SW480 (cell line): ENCODE results near the gene PNPLA5.
"Not testable (repeated sequence)": the region's sequence is repeated elsewhere in the genome, so short reads cannot be mapped to it uniquely, and the experiment has no call there.

Source experiments
- DNase-seq: peaks from one replicate; pipeline ENCODE4 v3.0.0-alpha.2; 2016; ENCODE audit warnings: low spot score

PNPLA5 gene, protein sequence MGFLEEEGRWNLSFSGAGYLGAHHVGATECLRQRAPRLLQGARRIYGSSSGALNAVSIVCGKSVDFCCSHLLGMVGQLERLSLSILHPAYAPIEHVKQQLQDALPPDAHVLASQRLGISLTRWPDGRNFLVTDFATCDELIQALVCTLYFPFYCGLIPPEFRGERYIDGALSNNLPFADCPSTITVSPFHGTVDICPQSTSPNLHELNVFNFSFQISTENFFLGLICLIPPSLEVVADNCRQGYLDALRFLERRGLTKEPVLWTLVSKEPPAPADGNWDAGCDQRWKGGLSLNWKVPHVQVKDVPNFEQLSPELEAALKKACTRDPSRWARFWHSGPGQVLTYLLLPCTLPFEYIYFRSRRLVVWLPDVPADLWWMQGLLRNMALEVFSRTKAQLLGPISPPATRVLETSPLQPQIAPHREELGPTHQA

GRCh38 chr22:43891360-43892182, at the start of gene PNPLA5:
PNPLA5 (minus strand) TSS chr22:43892013; CDS start chr22:43891880, 133 bp downstream.
- DNase-seq, result no peak

GRCh38 chr22:43941449-43941848, 49.6 kb upstream of the PNPLA5 start:
- no peak for DNase-seq

GRCh38 chr22:43931771-43932170, 40.0 kb upstream of the PNPLA5 start:
- DNase-seq, result no peak

- no peak for DNase-seq
Observed at GRCh38 chr22:43928908-43929307, 37.1 kb upstream of the PNPLA5 start.

DNA sequence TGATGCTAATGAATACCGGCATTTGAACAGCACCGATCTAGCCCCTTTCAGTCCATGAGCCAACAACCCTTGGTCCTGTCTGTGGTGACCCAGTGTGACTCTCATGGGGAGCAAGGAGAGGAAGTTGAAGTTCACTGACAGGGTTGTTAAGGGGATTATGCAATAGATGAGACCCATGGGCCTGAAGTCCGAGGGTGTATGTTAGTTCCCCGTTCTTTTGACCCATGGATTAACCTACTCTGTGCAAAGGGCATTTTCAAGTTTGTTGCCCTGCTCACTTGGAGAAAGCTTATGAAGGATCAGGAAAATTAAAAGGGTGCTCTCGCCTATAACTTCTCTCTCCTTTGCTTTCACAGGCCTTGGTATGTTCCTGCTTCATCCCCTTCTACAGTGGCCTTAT, 36.7 kb upstream of the PNPLA5 start:
- DNase-seq, result no peak

- no peak for DNase-seq
Observed at GRCh38 chr22:43926349-43926710, 34.5 kb upstream of the PNPLA5 start.

DNA sequence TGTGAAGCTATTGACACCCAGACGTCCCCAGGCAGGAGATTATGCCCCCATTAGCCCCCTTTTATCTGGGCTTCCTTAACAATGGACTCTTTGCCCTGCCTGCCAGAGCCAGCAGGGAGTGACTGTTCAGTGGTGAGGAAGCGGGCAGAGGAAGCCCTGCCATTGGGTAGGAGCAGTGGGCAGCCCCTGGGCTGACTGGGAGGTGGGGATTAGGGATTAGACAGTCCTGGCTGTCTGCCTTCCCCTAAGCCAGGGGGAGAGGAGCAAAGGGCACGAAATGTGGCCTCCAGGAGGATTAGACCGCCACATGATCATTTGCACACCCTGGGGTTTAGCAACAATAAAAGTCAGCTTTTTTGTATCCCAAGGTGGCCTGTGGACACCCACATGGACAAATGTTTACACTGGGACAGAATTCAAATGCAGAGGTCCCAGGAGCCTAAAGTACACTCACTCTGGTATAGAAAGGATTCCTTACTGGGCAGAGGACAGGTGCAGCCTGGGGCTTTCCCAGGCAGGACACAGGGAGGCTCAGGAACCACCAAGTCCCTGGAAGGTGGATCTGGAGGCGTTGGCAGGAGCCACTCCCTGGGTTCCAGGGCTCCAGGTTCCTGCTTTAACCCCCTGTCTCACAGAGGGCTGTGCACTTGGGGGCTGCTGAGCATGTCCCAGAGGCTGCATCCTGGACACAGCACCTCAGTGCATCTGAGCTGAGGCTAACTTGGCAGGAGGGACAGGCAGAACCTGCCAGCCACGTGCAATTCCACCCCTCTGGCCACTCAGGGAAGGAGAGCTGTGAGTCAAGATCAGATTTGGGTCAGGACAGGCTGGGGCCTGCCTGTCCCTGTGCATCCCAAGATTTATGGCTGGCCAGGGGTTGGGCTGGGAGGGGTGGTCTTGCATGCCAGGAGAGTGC, 33.9 kb upstream of the PNPLA5 start:
- no peak for DNase-seq

DNA sequence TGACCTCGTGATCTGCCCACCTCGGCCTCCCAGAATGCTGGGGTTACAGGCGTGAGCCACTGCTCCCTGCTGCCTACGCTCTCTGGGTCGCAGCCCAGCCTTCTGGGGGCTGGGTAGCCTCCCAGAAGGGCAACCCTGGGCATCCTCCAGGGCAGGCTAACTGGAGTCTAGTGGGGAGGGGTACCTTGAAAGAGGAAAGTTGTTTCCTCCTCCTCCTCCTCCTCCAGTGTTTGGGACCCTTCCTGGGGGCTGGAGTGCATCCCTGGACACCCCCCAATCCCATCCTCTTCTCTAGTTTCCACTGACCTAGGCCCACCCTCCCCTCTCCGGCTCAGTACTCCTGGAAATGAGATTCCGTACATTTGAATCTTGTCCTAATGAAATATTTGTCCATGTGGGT, 33.1 kb upstream of the PNPLA5 start:
- no peak for DNase-seq

DNA sequence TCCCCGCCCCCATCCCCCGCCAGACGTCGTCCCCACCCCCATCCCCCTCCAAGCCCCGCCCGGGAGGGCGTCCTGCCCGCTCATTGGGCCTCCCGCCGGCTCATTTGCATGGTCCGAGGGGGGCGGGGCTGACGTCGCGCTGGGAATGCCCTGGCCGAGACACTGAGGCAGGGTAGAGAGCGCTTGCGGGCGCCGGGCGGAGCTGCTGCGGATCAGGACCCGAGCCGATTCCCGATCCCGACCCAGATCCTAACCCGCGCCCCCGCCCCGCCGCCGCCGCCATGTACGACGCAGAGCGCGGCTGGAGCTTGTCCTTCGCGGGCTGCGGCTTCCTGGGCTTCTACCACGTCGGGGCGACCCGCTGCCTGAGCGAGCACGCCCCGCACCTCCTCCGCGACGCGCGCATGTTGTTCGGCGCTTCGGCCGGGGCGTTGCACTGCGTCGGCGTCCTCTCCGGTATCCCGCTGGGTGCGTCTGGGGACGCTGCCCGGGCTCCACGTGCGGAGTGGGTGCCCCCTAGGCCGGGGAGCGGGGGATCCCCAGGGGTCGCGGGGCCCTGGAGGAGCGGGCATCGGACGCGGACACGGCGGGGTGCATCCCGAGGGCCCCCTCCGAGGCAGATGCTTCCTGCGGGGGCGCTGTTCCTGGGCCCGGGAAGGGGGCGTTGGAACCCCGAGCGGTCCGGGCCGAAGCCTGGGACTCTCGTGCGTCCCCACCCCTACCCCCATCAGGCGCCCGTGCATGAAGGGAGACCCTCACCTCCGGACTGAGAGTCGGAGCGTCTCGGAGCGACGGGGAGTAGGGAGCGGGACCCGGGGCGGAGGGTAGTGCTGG, 32.0 kb upstream of the PNPLA5 start, which contains the start of gene PNPLA3:
Gene PNPLA3, plus strand, starts transcription at position 175 of the 834 bp plus-strand sequence. Its CDS starts 107 bp downstream, at position 282.
- peak; percentile 70 for DNase-seq

DNA sequence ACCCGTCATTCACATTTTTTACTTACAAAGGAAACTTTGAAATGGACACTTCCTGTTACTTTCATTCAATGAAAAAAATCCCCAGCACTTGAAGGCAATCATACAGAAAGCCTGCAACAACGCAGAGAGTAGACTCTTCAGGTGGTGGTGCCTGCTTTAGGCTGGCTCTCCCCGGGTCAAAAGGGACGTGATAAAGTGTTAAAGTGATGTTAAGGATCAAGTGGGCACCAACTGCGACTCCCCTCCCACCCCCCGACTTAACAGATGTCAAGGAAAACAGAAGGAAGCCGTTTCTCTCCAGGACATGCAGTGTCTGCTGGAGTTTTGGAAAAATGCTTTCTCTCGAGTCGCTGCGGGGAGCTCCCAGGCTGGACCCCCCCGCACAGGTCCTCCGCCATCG, 31.4 kb upstream of the PNPLA5 start:
- DNase-seq, result no peak

DNA sequence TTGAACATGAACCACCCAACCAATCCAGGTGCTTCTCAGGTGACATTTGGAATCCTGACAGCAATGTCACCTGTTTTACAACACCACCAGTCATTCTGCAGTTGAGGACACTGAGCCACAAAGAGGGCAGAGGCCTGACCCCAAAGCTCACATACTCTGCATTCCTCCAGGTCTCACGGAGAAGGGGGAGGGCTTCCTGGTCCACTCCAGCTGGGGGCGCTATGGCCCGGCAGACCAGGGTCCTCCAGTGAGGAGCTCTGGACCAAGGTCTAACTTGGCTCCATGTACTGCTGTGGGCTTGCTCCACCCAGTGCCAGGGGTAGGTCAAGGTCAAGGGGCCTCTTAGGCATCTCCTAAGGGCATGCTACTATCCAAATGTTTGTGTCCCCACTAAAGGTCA, 30.3 kb upstream of the PNPLA5 start:
- DNase-seq, result peak; percentile 66

- DNase-seq, result peak; percentile 89
Observed at GRCh38 chr22:43921370-43921769, 29.6 kb upstream of the PNPLA5 start.

DNA sequence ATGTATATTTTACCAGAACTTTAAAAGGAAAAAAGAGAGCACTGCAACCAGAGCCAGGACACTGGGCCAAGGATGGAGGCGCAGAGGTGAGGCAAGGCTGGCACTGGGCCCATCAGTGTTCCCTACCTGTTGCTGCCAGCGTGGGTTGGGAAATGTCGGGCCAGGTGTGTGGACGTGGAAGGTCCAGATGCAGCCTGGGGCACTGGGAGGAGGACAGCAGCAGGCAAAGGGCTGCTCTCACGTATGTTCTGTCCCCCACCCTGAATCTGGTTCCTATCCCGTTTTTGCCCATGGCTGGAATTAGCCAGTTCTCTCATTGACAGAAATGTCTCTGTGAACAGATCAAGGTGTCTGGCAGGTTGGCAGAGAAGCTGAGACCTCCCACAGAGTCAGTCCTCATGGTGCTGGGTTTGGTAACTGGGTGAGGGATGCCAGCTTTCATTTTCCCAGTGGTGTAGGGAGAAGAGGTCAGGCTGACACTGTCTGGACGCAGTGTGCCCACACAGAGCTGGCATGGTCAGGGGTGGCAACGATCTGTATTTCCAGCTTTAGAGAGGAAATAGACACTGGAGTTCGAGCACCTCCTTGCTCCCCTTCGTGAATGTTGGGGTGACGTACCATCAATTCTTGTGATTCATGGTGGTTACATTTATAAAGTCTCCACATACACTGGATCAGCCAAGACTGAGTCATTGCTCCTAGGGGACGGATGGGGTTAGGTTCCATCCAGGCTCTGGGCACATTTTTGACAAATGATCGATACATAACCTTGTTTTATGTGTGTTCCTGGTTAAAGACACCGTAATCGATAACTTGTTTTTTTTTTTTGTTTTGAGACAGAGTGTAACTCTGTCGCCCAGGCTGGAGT, 27.5 kb upstream of the PNPLA5 start:
- no peak for DNase-seq

- DNase-seq, result no peak
Observed at GRCh38 chr22:43917521-43917920, 25.7 kb upstream of the PNPLA5 start.

DNA sequence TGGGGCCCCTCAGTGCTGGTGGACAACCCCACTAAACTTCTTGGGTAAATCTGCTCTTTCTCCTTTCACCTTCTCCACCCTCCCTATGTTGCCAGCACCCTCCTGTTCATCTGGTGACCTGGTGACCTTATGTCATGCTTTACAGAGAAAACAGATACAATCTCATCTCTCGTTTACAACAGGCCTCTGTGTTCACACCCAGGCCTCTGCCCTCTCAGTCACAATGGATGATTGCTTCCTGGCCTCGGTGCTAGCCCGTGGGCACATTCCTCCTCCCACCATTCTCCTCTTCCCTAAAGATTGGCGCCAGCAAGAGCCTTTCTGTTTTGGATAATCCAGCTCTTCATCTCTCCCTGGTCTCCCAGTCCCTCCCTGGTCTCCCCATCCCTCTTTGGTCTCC, 19.5 kb upstream of the PNPLA5 start:
- DNase-seq, result no peak

DNA sequence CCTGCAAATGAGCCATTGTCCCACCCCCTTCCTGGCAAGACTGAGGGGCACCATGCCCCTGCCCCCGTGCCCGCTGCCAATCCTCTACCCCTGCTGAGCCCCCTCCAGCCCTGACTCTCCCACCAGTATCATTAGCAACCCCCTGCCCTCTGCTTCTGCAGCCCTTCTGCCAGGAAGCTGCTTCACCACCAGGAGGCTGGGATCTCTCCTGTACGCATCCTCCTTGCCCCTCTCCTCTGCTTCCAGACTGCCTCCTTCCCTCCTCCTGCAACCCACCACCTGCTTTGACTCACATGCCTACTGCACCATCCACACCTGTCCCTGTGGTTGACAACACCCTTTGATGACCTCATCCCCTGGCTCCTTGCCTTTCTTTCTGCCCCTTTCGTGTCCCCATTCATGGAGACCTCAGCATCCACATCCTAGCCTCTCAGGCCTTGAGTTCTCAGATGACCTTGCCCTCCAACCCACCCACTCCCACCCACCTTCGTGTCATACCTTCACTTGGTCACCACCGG, 18.4 kb upstream of the PNPLA5 start:
- DNase-seq, result peak; percentile 41

GRCh38 chr22:43909708-43910107, 17.9 kb upstream of the PNPLA5 start:
- no peak for DNase-seq

DNA sequence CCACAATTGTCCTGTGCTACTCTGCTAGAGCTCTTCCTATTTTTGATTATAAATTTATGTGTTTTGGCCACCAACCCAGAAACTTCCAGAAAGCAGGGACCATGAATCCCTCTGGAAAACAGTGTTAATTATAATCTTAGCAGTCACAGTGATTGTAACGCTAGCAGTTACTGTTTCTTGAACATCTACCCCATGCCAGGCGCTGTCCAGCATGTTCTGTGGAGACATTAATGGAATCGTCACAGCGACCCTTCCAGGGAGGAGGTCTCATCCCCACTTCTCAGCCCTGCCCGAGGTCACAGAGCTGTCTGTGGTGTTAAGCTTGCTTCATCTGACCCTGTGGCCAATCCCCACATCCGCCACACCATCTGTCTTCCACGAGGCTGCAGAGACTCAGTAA, 13.9 kb upstream of the PNPLA5 start:
- no peak for DNase-seq

- DNase-seq, result not testable (repeated sequence)
Observed at GRCh38 chr22:43904412-43904811, 12.6 kb upstream of the PNPLA5 start.

- DNase-seq, result not testable (repeated sequence)
Observed at GRCh38 chr22:43903033-43903432, 11.2 kb upstream of the PNPLA5 start.
